NCI-H2107 treated with DMSO at 0.1 percent for 48 hours (cell line): Measurements from ENCODE around the gene HOPX.
"Not testable (repeated sequence)": the region's sequence is repeated elsewhere in the genome, so short reads cannot be mapped to it uniquely, and the experiment has no call there.

ENCODE experiments used
- DNase-seq: peaks from one replicate; lab custom pipeline; 2025; ENCODE audit not compliant: unreplicated experiment; lab: John Stamatoyannopoulos, UW

The HOPX gene

GRCh38 chr4:56689201-56689969 lies 8.3 kb upstream of the HOPX start:
- DNase-seq, result no peak

- no peak for DNase-seq
Measured at GRCh38 chr4:56688094-56688647, 7.1 kb upstream of the HOPX start.

- no peak for DNase-seq
Measured at GRCh38 chr4:56686537-56687231, 5.6 kb upstream of the HOPX start.

GRCh38 chr4:56684320-56685050 lies 3.4 kb upstream of the HOPX start:
- no peak for DNase-seq

GRCh38 chr4:56683455-56683854 lies 2.4 kb upstream of the HOPX start:
- no peak for DNase-seq

- no peak for DNase-seq
Measured at GRCh38 chr4:56681853-56682525, 893 bp upstream of the HOPX start.

- DNase-seq, result no peak
Measured at GRCh38 chr4:56680266-56680665, 830 bp downstream of the HOPX start.

- no peak for DNase-seq
Measured at GRCh38 chr4:56677711-56678110, 3.4 kb downstream of the HOPX start.

- no peak for DNase-seq
Measured at GRCh38 chr4:56674984-56675383, 6.1 kb downstream of the HOPX start.

GRCh38 chr4:56671860-56672259 lies 9.2 kb downstream of the HOPX start:
- DNase-seq, result no peak

- DNase-seq, result no peak
Measured at GRCh38 chr4:56671373-56671772, 9.7 kb downstream of the HOPX start.

GRCh38 chr4:56668267-56668666 lies 12.8 kb downstream of the HOPX start:
- DNase-seq, result no peak

- not testable (repeated sequence) for DNase-seq
Measured at GRCh38 chr4:56667396-56667795, 13.7 kb downstream of the HOPX start.

- DNase-seq, result no peak
Measured at GRCh38 chr4:56666279-56666678, 14.8 kb downstream of the HOPX start.

GRCh38 chr4:56665781-56666180 lies 15.3 kb downstream of the HOPX start:
- no peak for DNase-seq

- no peak for DNase-seq
Measured at GRCh38 chr4:56662782-56663468, 18.2 kb downstream of the HOPX start.

GRCh38 chr4:56659946-56660345 lies 21.1 kb downstream of the HOPX start:
- no peak for DNase-seq

- DNase-seq, result no peak
Measured at GRCh38 chr4:56658528-56658927, 22.6 kb downstream of the HOPX start.

- DNase-seq, result no peak
Measured at GRCh38 chr4:56657818-56658217, 23.3 kb downstream of the HOPX start.

- no peak for DNase-seq
Measured at GRCh38 chr4:56657128-56657527, 24.0 kb downstream of the HOPX start.

GRCh38 chr4:56656346-56656643 lies 24.8 kb downstream of the HOPX start:
- no peak for DNase-seq
